ENCODE data around the gene CHRM5.

CHRM5 gene, protein sequence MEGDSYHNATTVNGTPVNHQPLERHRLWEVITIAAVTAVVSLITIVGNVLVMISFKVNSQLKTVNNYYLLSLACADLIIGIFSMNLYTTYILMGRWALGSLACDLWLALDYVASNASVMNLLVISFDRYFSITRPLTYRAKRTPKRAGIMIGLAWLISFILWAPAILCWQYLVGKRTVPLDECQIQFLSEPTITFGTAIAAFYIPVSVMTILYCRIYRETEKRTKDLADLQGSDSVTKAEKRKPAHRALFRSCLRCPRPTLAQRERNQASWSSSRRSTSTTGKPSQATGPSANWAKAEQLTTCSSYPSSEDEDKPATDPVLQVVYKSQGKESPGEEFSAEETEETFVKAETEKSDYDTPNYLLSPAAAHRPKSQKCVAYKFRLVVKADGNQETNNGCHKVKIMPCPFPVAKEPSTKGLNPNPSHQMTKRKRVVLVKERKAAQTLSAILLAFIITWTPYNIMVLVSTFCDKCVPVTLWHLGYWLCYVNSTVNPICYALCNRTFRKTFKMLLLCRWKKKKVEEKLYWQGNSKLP

DNA sequence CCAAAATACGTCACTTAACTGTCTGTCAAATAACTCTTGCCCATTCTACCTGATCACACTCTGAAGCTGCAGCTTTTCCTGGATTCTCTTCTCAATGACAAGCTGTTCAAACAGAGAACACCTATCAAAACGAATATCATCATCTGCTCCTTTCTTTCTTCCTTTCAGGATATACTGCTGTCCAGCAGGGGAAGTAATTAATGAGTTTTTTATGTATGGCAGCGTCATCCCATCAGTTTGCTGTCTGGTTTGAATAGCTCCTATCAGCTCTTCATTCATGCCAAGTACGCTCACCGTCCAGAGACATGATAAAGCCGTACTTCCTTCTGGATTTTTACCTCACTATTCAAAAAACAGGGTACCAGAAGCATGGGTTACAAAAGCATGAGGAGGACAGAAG lies at the start of gene CHRM5:
Gene CHRM5, plus strand, starts transcription at position 274 of the 400 bp plus-strand sequence. CDS start 94,221 bp downstream, outside the sequence.
- no peak for DNase-seq

DNA sequence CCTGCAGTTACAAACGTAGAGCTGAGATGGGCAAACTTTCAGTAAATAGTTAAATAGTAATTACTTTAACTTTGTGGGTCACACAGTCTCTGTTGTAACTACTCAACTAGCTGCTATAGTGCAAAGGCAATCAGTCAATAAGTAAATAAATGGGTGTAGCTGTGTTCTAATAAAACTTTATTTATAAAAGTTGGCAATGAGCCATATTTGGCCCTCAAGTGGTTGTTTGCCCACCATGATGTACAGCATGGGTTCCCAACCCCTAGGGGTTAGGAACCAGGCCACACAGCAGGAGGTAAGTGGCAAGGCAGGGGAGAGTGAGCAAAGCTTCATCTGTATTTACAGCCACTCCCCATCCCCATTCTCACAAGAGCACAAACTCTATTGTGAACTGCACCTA lies 44.9 kb upstream of the CHRM5 start:
- no peak for DNase-seq

DNA sequence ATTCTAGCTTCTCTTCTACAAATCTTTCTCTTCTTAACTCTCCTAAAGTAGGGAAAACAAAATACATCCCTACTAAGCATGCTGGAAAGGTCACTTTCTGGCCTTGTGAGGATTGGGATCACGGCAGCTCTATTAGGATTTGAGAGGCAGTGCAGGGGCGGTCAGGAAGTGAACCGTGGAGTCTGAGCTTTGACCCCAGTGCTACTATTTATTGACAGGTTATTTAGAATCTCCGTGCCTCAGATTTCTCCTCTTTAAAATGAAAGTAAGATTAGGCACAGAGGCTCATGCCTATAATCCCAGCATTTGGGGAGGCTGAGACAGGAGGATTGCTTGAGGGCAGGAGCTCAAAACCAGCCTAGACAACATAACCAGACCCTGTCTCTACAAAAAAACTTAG lies 42.0 kb upstream of the CHRM5 start:
- DNase-seq, result no peak

DNA sequence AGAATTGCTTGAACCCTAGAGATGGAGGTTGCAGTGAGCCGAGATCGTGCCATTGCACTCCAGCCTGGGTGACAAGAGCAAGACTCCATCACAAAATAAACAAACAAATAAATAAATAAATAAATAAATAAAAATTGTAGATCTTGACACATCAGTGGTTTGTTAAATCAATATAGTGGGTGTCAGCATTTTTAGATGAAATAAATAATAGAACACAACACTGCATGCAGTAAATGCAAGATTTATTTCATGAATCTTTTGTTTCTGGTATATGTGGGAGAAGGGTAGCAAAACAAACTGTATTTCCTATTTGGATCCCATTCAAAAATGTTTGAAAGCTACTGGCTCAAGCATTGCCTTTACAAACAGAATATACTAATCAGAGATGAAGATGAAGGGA lies 35.6 kb upstream of the CHRM5 start:
- DNase-seq, result no peak

DNA sequence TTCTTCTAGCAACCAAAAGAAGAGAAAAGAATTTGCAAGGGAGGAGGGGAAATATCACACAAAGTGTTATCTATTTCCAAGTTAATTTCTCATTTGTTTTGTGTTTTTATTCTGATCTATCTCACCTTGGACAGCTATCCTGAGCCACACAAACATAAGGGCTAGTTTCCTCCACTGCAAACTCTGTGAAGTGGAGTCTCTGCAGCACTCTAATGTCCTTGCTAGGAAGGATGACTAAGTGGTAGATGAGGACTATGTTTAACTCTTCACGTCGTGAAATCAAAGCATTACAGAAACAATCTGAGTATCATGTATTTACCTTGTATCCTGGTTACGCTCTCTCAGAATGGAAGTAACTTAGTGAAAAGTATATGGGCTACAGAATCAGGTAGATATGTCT lies 33.9 kb upstream of the CHRM5 start:
- DNase-seq, result no peak

DNA sequence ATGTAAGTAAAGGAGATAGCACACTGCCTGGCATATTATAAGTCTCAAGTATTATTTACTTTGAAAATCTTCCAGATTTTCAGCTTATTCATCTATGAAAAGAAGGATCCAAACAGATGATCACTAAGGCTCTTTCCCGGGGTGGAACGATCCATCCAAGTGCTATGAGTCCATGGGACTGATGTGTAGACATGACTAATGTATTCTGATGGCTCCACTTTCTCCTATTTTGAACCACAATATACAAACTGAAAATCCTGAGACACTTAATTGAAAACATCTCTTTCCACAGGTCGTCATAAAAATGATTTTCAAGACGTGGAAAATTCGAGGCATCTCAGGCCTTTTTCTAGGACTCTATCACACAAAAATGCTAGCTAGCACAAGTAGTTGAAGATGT lies 33.4 kb upstream of the CHRM5 start:
- DNase-seq, result no peak

DNA sequence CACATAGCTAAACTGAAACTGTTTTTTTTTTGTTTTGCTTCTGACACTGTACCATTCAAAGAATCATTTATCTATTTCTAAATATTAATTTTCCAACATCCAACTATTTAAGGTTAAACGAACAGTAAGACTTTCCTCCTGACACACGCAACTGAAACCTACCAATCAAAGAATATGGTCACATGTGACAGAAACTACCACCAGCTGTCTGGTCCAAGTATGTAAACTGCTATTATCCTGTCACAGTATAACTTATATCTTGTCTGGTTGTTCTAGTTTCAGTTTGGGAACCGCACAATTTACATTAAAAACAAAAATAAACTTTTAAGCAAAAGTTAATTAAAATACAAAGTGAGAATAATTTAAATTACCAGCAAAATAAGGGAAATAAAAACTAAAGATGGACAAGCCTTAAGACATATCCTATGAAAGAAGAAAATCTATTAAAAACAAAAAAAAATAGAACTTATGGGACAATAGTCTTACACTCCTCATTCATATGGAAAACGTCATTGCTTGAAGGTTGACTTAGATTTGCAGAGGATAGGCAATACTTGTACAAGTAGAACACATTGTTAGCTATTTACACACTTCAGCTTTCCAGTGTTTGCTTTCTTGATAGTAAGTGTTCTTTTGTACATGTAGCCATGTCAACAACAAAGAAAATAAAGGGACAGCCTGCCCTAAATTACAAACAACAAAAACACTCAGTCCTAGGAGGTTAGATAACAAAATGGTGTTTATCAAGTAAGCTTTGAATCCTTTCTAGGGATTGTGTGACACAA lies 26.8 kb upstream of the CHRM5 start:
- DNase-seq, result no peak

DNA sequence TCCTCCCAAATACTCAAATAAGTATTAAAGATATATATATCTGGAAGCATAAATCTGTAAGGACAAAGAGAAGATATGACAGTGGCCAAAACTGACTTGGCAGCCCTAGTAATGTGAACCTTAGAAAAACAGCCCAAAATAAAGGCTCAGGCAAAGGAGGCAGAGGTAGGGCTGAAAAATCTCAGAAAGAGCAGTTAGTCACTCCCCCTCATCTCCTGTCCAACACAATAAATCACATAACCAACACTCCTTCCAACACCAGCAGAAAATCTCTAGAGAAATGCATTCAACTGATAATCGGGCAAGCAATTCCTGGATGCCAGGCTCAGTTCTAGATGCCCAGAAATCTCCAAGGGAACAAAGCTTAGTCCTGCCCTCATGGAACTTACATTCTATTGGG lies 22.1 kb upstream of the CHRM5 start:
- DNase-seq, result no peak

DNA sequence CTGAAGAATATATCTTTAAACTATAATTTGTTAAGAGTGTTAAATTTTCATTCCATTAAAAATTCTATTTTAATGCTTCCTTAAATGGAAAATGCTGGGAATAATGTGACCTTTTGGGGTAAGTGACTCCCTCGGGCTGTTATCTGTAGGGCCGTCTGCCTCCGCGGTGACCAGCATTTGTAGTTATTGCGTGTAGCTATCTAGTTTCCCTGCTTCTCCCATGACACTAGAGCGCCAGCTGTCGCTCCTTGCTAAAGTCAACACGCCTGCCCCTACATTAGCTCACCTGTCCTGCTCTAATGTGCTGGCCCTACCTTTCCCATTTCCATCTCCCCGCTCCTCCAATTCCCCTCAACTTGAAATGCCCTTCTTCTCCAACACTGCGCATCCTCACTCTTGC lies 12.4 kb upstream of the CHRM5 start:
- no peak for DNase-seq

DNA sequence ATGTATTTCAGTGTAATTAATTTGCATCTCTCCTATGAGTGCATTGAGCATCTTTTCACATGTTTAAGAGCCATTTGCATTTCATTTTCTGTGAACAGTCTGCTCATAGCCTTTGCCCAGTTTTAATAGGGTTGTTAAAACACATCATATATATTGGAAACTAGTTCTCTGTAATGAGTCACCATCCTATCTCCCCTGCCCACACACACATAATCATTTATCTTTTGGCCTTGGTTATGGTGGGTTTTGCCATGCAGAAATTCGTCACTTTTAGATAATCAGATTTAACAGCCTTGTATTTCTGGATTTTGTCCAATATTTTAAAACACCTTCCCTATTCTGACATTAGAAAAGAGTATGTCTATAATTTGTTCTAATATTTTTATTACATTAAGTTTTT lies 11.9 kb upstream of the CHRM5 start:
- DNase-seq, result no peak

DNA sequence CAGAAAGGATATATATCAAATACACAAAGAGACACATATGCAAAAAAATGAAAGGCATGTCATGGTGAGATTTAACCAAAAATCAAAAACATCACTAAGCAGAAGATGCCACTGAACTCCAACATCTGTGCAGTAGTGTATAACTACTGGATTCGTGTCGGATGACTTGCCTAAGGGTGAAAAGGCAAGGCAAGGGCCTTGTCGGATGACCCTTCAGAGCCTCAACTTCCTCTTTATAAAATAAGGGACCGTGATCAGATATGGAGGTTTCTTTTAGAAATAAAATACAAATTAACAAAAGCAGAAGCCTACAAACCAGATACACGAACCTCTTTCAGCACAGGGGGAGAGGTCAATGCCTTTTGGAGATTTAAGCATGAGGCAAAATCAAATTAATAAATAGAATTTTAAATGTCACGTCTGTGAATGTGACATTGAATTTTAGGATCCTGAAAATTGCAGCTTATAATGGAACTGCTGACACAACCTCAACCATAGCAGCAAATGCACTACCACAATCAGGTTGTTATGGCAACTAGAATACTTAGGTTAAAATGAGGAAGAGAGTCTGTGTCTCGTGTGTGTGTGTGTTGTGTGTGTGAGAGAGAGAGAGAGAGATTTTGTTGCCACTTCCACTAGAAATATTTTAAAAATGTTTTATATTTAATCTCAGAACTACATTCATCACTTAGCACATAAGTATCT lies 8.3 kb upstream of the CHRM5 start:
- no peak for DNase-seq

DNA sequence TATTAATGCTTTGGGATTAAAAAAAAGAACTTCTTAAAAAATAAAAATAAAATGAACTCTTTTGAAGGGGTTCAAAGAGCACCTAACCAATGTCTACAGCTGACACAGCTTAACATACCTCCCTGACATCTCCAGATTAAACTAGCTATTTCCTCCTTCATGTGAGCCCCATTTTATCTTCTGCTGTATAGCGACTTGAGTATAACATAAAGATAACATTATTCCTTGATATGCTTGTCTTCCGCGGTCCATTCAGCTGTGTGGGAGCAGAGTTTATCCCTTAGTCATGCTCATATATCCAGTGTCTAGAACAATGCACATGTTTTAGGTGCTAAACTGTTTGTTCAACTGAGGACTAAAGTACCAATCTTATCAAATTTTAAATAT lies 7.8 kb upstream of the CHRM5 start:
- no peak for DNase-seq

DNA sequence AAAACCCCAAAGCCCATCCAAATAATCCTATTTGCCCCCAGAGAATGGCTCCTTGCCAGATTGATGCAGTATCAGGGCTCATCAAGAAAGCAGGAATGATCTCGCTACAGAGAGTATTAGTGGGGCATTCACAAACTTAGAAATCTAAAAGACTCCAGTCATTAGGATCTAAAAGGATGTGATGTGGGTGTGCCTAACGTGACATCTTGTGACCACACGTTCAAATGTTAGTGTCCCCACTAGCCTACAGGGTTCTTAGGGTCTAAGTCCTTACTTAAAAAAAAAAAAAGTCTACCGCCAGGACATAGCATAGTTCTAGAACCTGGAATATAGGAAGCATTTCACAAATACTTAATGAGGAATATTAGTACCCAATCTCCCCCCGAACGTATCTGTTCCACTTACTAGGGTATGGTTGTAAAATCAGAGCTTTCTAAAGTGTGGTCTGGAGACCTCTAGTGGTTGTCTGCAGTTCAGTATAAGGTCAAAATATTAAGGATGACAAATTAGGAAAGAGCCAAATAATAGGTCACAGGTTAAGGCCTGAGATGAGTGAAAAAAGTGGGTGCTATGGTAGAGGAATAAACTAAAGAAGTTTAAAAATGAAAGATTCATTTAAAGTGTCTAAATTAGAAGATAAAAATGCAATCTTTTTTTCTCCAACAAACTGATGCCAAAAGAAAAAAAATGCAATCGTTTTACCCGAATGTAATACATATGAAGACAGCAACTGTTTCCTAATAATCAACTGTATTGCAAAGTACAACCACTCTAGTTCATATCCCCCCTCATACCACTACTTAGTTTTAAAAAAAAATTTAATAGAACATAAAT lies 4.2 kb upstream of the CHRM5 start:
- no peak for DNase-seq

DNA sequence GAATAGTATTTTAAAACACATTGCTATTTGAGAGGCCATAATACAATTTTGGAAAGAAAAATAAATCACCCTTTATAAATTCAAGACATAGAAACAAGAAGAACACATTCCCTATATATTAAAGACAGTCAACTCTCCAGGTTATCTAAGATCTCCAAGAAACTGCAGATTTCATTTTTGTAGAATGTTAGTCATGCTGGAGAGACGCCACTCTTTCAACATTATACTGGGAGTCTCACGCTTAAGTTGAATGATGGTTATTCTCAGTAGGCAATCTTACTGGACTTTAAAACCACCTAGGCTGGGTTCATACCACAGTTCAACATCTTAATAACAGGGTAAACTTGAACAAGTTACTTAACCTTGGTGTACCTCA lies 3.6 kb upstream of the CHRM5 start:
- no peak for DNase-seq

DNA sequence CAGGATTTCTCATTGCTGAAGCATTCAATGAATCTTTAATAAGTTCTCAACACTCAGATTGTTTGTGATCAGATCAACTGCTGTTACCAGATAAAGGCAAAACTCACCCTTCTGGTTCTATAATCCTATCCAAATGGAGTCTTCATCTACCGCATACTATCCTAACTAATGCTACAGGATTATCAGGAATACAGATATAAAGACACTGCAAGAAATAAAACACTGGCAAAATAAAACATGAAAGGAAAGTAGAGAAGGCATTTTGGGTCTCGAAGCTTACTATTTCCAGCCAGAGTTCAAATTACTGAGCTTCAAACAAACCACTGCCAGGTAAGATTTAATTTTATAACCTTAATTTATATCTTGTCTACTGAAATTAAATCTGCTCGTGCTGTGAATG lies 524 bp downstream of the CHRM5 start:
- no peak for DNase-seq

DNA sequence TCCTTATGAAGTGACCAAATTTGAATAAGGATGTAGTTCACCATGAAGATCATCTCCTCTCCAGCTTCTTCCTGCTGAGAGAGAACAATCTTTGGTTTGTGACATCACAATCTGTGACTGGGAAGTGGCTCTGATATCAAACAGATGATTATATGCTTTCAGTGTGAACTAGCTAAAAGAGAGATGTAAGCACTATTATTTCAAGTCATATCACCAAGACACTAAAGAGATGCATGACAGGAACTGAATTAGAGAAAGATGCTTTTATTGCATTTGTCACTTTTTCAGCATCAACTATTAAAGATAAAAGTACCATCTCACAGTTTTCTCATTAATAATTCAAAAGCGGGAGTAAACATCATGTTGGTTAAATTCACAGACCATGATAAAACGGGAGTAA lies 3.5 kb downstream of the CHRM5 start:
- DNase-seq, result no peak

DNA sequence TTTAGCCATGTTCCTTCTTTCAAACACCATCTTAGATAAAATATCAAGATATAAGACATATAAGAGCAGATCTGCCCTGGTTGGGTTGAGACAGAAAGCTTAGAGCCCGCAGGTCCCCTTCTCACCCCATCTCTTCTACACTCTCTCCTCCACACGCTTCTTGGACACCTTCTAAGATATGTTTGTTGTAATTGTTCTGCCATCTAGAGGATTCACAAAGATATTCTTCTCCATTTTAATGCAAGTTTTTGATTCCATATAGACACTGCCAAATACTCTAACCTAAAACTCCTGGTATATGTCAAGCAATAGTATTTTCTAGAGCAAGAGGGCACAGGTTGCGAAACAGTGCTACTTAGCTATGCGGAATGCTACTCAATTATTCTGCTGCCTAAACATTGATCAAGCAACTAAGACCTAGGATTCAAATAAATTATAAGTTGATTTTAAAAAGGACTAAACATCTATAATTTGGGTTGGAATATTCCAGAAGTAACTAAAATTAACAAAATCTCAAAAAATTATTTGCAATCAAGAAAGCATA lies 6.8 kb downstream of the CHRM5 start:
- DNase-seq, result no peak

DNA sequence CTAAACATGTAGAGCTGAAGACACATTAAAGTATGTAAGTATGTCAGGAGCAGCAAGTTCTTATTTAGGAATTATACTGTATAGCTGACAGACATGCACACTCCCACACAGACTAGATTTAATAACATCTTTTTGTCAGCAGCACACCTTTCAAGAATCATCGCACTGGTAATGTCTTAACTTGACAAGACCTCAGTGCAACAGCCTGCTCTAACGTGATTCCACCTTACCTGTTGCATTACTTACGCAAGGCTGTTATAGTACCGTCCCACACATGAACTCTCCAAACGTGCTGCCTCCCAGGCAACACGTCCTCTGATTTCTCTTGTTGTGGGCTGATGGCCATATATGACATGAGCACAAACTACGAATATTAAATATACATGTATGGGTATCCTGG lies 11.9 kb downstream of the CHRM5 start:
- DNase-seq, result no peak

DNA sequence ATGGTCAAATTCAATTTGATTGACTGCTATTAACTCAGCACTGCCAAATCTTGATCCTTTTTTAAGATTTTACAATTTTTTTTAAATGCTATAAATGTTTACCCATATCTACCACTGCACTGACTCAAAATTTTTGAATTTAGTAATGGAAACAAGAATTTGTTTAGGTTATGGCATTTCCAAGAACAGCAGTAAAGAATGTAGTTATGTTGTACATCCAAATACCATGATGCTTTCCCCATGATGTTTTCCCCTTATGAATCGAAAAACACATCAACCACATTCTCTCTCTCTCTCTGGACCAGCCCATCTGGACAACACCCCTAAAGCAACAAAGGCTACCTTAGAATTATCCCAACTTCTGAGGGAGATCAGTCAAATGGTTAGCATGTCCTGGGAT lies 14.2 kb downstream of the CHRM5 start:
- no peak for DNase-seq

DNA sequence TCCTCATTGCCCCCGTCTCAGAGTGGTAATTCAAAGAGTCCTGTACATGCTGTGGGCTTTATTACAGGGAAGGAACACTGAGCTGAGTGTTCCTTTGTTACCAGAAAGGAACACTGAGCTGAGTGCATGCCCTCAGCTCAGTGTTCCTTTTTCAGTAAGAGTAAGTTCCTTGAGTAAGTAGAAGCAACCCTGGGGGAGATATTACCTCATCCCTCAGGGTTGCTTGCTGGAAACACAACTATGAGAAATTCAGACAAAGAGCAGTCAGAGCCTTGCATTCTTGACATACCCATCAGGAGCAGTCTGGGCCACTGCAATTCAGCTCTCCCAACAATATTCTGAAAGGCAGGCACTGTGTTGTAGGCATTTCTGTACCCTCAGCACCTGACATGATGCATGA lies 17.0 kb downstream of the CHRM5 start:
- no peak for DNase-seq

DNA sequence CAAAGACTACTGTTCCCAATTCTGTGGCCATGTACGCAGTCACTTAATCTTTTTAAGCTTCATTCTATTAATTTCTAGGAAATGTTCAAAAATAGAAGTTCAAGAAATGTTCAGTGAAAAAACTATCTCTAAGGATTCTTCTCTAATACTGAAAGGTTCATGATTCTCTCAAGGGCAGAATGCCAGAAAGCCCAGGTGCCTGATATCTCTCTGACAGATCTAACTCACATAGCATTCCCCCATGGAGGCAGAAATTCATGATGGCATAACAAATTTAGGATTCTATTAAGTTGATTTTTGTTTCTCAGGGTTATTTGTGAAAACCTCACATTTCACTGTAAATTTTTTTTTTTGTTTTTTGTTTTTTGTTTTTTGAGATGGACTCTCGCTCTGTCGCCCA lies 17.5 kb downstream of the CHRM5 start:
- DNase-seq, result no peak

DNA sequence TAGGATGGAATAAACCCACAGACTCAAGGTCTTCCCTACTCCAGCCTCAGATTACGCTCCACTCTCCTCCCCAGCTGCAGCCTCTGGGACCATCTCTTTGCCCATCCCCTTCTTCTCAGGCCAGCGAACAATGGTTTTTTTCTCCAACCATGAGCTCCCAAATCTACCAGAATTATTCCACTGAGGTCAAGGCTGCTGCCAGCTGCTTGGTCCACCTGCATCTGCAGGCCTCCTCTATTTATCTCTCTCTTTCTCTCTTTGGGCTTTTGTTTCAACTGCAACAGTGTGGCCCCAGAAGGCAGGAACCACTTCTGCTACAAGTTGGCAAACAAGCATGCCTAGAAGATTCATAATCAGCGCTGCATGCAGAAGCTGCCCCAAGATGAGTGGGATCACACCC lies 19.1 kb downstream of the CHRM5 start:
- DNase-seq, result no peak

All from stimulated activated CD4-positive, alpha-beta T cell treated with anti-CD3 and anti-CD28 coated beads, Interleukin-4, amount 100 ng/mL, for 1 hour (primary cell).